Tibial nerve (tissue), 4 donors: Measurements from ENCODE around the gene TSC22D4. TPM values are rescaled to one million over a fixed set of nuclear protein-coding genes. Genes with fewer than 3 reads are reported as not detected.

Experiments
- DNase-seq, 2 donors: peaks; one replicate each; pipeline ENCODE4 v3.0.0-alpha.2; 2019; ENCODE audit warnings: low spot score in 2 of 2
- H3K27ac ChIP-seq, 4 donors: fragments of 200-600 bp; sonication (generic) in 3 of 4; one replicate each; pipeline ENCODE4 v1.5.1; 2017 to 2019; ENCODE audit warnings: mild to moderate bottlenecking in 1 of 4
- H3K27me3 ChIP-seq, 2 donors: fragments of 200-600 bp; sonication (generic) in 1 of 2; one replicate each; pipeline versions ENCODE4 v1.5.1 to v1.6.0; 2017 to 2019
- H3K36me3 ChIP-seq, 3 donors: fragments of 200-600 bp; sonication (generic); one replicate each; pipeline ENCODE4 v1.5.1; 2018 to 2019
- H3K4me1 ChIP-seq, 4 donors: fragments of 200-600 bp; sonication (generic) in 3 of 4; one replicate each; pipeline ENCODE4 v1.5.1; 2017 to 2019
- H3K4me3 ChIP-seq, 4 donors: fragments of 200-600 bp; sonication (generic) in 3 of 4; one replicate each; pipeline ENCODE4 v1.5.1; 2017 to 2019; ENCODE audit warnings: mild to moderate bottlenecking in 1 of 4, moderate library complexity in 1 of 4
- H3K9me3 ChIP-seq, 4 donors: fragments of 200-600 bp; sonication (generic) in 3 of 4; one replicate each; pipeline ENCODE4 v1.5.1; 2017 to 2019
- CTCF ChIP-seq, 5 experiments: fragments of 200-600 bp in 3 of 5; fragments of 450-650 bp in 2 of 5; sonication (generic) in 3 of 5; IDR thresholded peaks; one replicate each; pipeline ENCODE4 v1.5.1; 2016 to 2019; ENCODE audit warnings: antibody characterized with exemption in 5 of 5, mild to moderate bottlenecking in 3 of 5, moderate library complexity in 2 of 5
- EP300 ChIP-seq, 2 donors: sonication (generic); formaldehyde crosslinking; IDR thresholded peaks; one replicate each; pipeline ENCODE4 v1.6.1; 2017; ENCODE audit warnings: antibody characterized with exemption in 2 of 2, mild to moderate bottlenecking in 1 of 2
- POLR2A ChIP-seq, 2 donors: fragments of 450-650 bp; IDR thresholded peaks; one replicate each; pipeline ENCODE4 v1.6.1; 2017; ENCODE audit warnings: antibody characterized with exemption in 2 of 2, mild to moderate bottlenecking in 2 of 2, moderate library complexity in 2 of 2
- WGBS, 2 donors: methylation state at CpG; one replicate each; pipeline ENCODE4 v1.1.5; 2018; 5-methylcytosine and 5-hydroxymethylcytosine counted together
- total RNA-seq, 4 donors: library from RNA; depleted of rRNA; stranded (reverse); fragments of >200 nt; gene quantifications; one replicate each; pipeline ENCODE4 v1.1.0, GENCODE V29; 2016

The TSC22D4 gene
- total RNA-seq, 4 donors from 2014 or later: 154 to 224 (median 188) TPM

- 50 to 53% methylated on average over 12 to 22 of the region's 22 CpGs for WGBS, 2 donors
- H3K9me3 ChIP-seq: no peaks in the 10 kb centered on the region
- TF ChIP-seq EP300 (IDR thresholded peaks at IDR 0.05) (peak in 1 of 2 donors; percentile 81), POLR2A (IDR thresholded peaks at IDR 0.05) (peak in 1 of 2 donors; percentile 31), CTCF (IDR thresholded peaks at IDR 0.05) (no peak)
- peak in 1 of 2 donors; percentile 30 for DNase-seq
- H3K27me3 ChIP-seq: no peaks in the 10 kb centered on the region
- peak overlapping the region; percentile 34 to 55 (median 42) for H3K4me3 ChIP-seq
- peak overlapping the region; percentile 75 to 94 (median 84) for H3K27ac ChIP-seq
- H3K4me1 ChIP-seq: peaks cover 0 to 88% (median 22%) of the 10 kb centered on the region in 4 donors
- peaks cover 0 to 44% (median 0%) of the 10 kb centered on the region in 3 donors for H3K36me3 ChIP-seq
Observed at GRCh38 chr7:100467638-100468373, 11.2 kb downstream of the TSC22D4 start.

- 41 to 46% methylated on average over 24 to 29 of the region's 32 CpGs for WGBS, 2 donors
- H3K4me1 ChIP-seq: peaks cover 0 to 86% (median 16%) of the 10 kb centered on the region in 4 donors
- DNase-seq: no peak
- peak overlapping the region; percentile 75 to 94 (median 84) for H3K27ac ChIP-seq
- H3K9me3 ChIP-seq: no peaks in the 10 kb centered on the region
- peaks cover 0 to 44% (median 0%) of the 10 kb centered on the region in 3 donors for H3K36me3 ChIP-seq
- H3K27me3 ChIP-seq: no peaks in the 10 kb centered on the region
- H3K4me3 ChIP-seq: peak overlapping the region; percentile 34 to 55 (median 42)
- TF ChIP-seq EP300 (IDR thresholded peaks at IDR 0.05) (peak in 1 of 2 donors; percentile 19), POLR2A (IDR thresholded peaks at IDR 0.05) (no peak)
Observed at GRCh38 chr7:100466653-100467605, 12.1 kb downstream of the TSC22D4 start.

- peaks cover 0 to 42% (median 0%) of the 10 kb centered on the region in 3 donors for H3K36me3 ChIP-seq
- H3K9me3 ChIP-seq: no peaks in the 10 kb centered on the region
- peak overlapping the region in 3 of 4 donors; percentile 34 to 55 (median 35) for H3K4me3 ChIP-seq
- 13% methylated on average over 4 to 5 of the region's 17 CpGs for WGBS, 2 donors
- H3K4me1 ChIP-seq: peaks cover 0 to 77% (median 15%) of the 10 kb centered on the region in 4 donors
- DNase-seq: peak in 1 of 2 donors; percentile 56
- peak in 1 of 2 donors; percentile 84 for TF ChIP-seq EP300 (IDR thresholded peaks at IDR 0.05)
- no peak for TF ChIP-seq POLR2A (IDR thresholded peaks at IDR 0.05)
- peak; percentile 53 to 85 (median 81) for TF ChIP-seq CTCF (IDR thresholded peaks at IDR 0.05)
- H3K27me3 ChIP-seq: no peaks in the 10 kb centered on the region
- H3K27ac ChIP-seq: peak overlapping the region; percentile 75 to 94 (median 84)
Observed at GRCh38 chr7:100465702-100466311, 13.2 kb downstream of the TSC22D4 start.

- peak overlapping the region in 3 of 4 donors; percentile 75 to 94 (median 88) for H3K27ac ChIP-seq
- no peaks in the 10 kb centered on the region for H3K27me3 ChIP-seq
- H3K9me3 ChIP-seq: no peaks in the 10 kb centered on the region
- H3K36me3 ChIP-seq: peaks cover 0 to 42% (median 0%) of the 10 kb centered on the region in 3 donors
- no peak overlapping the region for H3K4me3 ChIP-seq
- no peak for TF ChIP-seq EP300 (IDR thresholded peaks at IDR 0.05)
- TF ChIP-seq POLR2A (IDR thresholded peaks at IDR 0.05): no peak
- no peak for TF ChIP-seq CTCF (IDR thresholded peaks at IDR 0.05)
- H3K4me1 ChIP-seq: peaks cover 0 to 72% (median 15%) of the 10 kb centered on the region in 4 donors
- WGBS, 2 donors: 59 to 62% methylated on average over 8 of the region's 8 CpGs
- no peak for DNase-seq
Observed at GRCh38 chr7:100465299-100465698, 13.7 kb downstream of the TSC22D4 start.

- H3K27ac ChIP-seq: peak overlapping the region in 2 of 4 donors; percentile 88 to 94
- 89 to 93% methylated on average over 2 of the region's 2 CpGs for WGBS, 2 donors
- no peaks in the 10 kb centered on the region for H3K9me3 ChIP-seq
- no peak for DNase-seq
- H3K4me3 ChIP-seq: no peak overlapping the region
- no peak for TF ChIP-seq CTCF (IDR thresholded peaks at IDR 0.05)
- no peak for TF ChIP-seq POLR2A (IDR thresholded peaks at IDR 0.05)
- no peak for TF ChIP-seq EP300 (IDR thresholded peaks at IDR 0.05)
- no peaks in the 10 kb centered on the region for H3K27me3 ChIP-seq
- H3K4me1 ChIP-seq: peaks cover 0 to 67% (median 15%) of the 10 kb centered on the region in 4 donors
- H3K36me3 ChIP-seq: peaks cover 0 to 44% (median 0%) of the 10 kb centered on the region in 3 donors
Observed at GRCh38 chr7:100464791-100465190, 14.2 kb downstream of the TSC22D4 start.
